Left ventricle myocardium inferior (tissue), 1 donor: ENCODE measurements around the gene VPS13A. TPM values are rescaled to one million over a fixed set of nuclear protein-coding genes. Genes with fewer than 3 reads are reported as not detected.

Source experiments
- DNase-seq: peaks from one replicate; pipeline ENCODE4 v3.0.0-alpha.2; 2020
- H3K27ac ChIP-seq: fragments of 200-600 bp; replicated peaks from 2 replicates; pipeline ENCODE4 v1.8.0; 2021
- H3K27me3 ChIP-seq: fragments of 200-600 bp; 2 replicates; pipeline ENCODE4 v1.8.0; 2021; ENCODE audit warnings: low read depth
- H3K36me3 ChIP-seq: fragments of 200-600 bp; 2 replicates; pipeline ENCODE4 v1.8.0; 2021
- H3K4me1 ChIP-seq: fragments of 200-600 bp; 2 replicates; pipeline ENCODE4 v1.8.0; 2021
- H3K4me3 ChIP-seq: fragments of 200-600 bp; 2 replicates; pipeline ENCODE4 v1.8.0; 2021; ENCODE audit warnings: mild to moderate bottlenecking, moderate library complexity
- H3K9me3 ChIP-seq: fragments of 200-600 bp; replicated peaks from 2 replicates; pipeline ENCODE4 v1.8.0; 2021
- CTCF ChIP-seq: fragments of 200-600 bp; IDR thresholded peaks from 2 replicates; pipeline ENCODE4 v1.8.0; 2021; ENCODE audit warnings: antibody characterized with exemption, mild to moderate bottlenecking, borderline replicate concordance
- intact Hi-C: fragments of 100-400 bp; cut with micrococcal nuclease; formaldehyde crosslinking; loops from one replicate; pipeline ENCODE4 v1.11.0; 2022
- total RNA-seq: library from RNA; stranded (reverse); fragmentation: NEBNext Ultra II Directional; extraction: Animal tissue kit (Norgen Biotek cat#: 25700); gene quantifications from one replicate; pipeline ENCODE4 v1.2.1, GENCODE V29; 2021
- donor health status: DM: no; HTN: yes; CAD: no; lungs with severe emphysema.

VPS13A gene
- total RNA-seq, 1 donor from 2014 or later: 32.5 TPM

GRCh38 chr9:77429928-77430327, 252.6 kb downstream of the VPS13A start:
- no peak for TF ChIP-seq CTCF
- no peak overlapping the region for H3K4me3 ChIP-seq
- no peaks in the 10 kb centered on the region for H3K9me3 ChIP-seq
- DNase-seq: no peak
- intact Hi-C loops: no loop called here
- no peaks in the 10 kb centered on the region for H3K4me1 ChIP-seq
- no peak overlapping the region for H3K27ac ChIP-seq
- no peaks in the 10 kb centered on the region for H3K27me3 ChIP-seq
- peaks cover 5% of the 10 kb centered on the region for H3K36me3 ChIP-seq

GRCh38 chr9:77432053-77432452, 254.7 kb downstream of the VPS13A start:
- intact Hi-C loops: no loop called here
- no peak overlapping the region for H3K4me3 ChIP-seq
- TF ChIP-seq CTCF: no peak
- H3K27ac ChIP-seq: no peak overlapping the region
- no peaks in the 10 kb centered on the region for H3K9me3 ChIP-seq
- H3K27me3 ChIP-seq: no peaks in the 10 kb centered on the region
- no peaks in the 10 kb centered on the region for H3K4me1 ChIP-seq
- no peaks in the 10 kb centered on the region for H3K36me3 ChIP-seq
- DNase-seq: no peak

DNA sequence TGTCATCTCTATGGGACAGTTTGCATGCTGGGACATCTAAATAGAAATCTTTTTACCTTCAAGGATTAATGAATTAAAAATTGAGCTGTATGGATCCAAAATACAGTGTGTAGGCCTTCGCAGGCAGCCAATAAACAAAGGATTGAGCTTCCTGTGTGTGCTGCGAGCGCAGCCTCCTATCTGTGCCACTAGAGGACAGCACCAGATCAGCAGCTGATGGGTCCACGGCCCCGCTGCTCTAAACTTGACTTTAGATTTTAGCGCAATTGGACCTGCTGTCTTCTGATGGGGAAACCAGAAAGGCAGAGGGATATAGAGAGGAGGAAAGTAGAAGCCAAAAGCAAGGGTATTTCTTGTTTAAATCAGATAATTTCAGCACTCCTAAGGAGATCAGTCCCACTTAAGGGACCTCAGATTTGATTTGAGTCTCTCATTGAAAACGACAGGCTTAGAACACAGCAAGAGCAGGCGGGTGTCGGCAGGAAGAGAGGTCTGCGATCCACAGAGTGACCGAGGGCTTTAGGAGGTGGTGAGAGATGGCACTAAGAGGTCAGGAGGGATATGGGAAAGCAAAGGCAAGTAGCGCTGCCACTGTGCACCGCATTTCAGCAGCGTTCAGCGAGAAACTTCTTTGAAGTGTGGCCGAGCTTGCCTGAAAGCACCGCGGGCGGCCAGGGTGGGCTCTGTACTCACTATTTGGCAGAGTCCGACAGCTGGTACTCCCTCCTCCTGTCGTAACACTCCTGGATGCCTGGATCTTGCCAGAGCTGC, 256.5 kb downstream of the VPS13A start:
- Histone ChIP-seq H3K27me3 (no peaks in the 10 kb centered on the region), H3K9me3 (no peaks in the 10 kb centered on the region), H3K27ac (no peak overlapping the region), H3K4me3 (no peak overlapping the region), H3K4me1 (no peaks in the 10 kb centered on the region), H3K36me3 (no peaks in the 10 kb centered on the region)
- DNase-seq: peak; percentile 56
- peak; percentile 95 for TF ChIP-seq CTCF
- intact Hi-C loops: no loop called here

GRCh38 chr9:77435277-77435676, 257.9 kb downstream of the VPS13A start:
- H3K4me1 ChIP-seq: no peaks in the 10 kb centered on the region
- H3K27me3 ChIP-seq: no peaks in the 10 kb centered on the region
- intact Hi-C loops: no loop called here
- H3K36me3 ChIP-seq: no peaks in the 10 kb centered on the region
- no peak overlapping the region for H3K4me3 ChIP-seq
- no peak overlapping the region for H3K27ac ChIP-seq
- no peak for DNase-seq
- H3K9me3 ChIP-seq: no peaks in the 10 kb centered on the region
- no peak for TF ChIP-seq CTCF

- DNase-seq: no peak
- no peaks in the 10 kb centered on the region for H3K9me3 ChIP-seq
- intact Hi-C loops: no loop called here
- no peaks in the 10 kb centered on the region for H3K36me3 ChIP-seq
- H3K4me1 ChIP-seq: no peaks in the 10 kb centered on the region
- no peak for TF ChIP-seq CTCF
- H3K4me3 ChIP-seq: no peak overlapping the region
- H3K27ac ChIP-seq: no peak overlapping the region
- no peaks in the 10 kb centered on the region for H3K27me3 ChIP-seq
These were observed 258.4 kb downstream of the VPS13A start for GRCh38 chr9:77435688-77436087.
